OCI-LY7 (cell line): ENCODE measurements around the gene GFI1. TPM values are rescaled to one million over a fixed set of nuclear protein-coding genes. Genes with fewer than 3 reads are reported as not detected.

Source experiments
- BruUV-seq: library from RNA; stranded (reverse); fragments of 400-500 nt; replicated peaks from 2 replicates; lab custom pipeline; 2021; lab: Mats Ljungman, UMichigan
- CTCF ChIA-PET: fragments of 300-600 bp; sonication (Branson Sonifier 250); formaldehyde crosslinking; loops from one replicate; lab custom pipeline; 2022; ENCODE audit warnings: antibody characterized with exemption; ENCODE audit not compliant: unreplicated experiment; lab: Charles Lee
- POLR2A ChIA-PET: fragments of 300-600 bp; sonication (Branson Sonifier 250); formaldehyde crosslinking; loops from one replicate; lab custom pipeline; 2022; ENCODE audit warnings: antibody characterized with exemption; lab: Charles Lee
- DNase-seq: peaks from one replicate; pipeline ENCODE4 v3.0.0-alpha.2; 2015; ENCODE audit warnings: low spot score
- H2AFZ ChIP-seq: fragments of 200-600 bp; sonication (generic), shearing (Covaris generic); 2 replicates; pipeline ENCODE4 v1.6.1; 2014; ENCODE audit warnings: mild to moderate bottlenecking, antibody characterized with exemption, low read length, moderate library complexity
- H3K27ac ChIP-seq: fragments of 200-600 bp; sonication (generic); 2 replicates; pipeline ENCODE4 v1.5.1; 2014; ENCODE audit warnings: mixed run types, low read depth, mild to moderate bottlenecking, moderate library complexity, low read length, inconsistent platforms; ENCODE audit not compliant: poor library complexity, severe bottlenecking
- H3K36me3 ChIP-seq: fragments of 200-600 bp; sonication (generic); 2 replicates; pipeline ENCODE4 v1.6.1; 2014; ENCODE audit warnings: mild to moderate bottlenecking, antibody characterized with exemption, low read length, moderate library complexity, mixed read lengths; ENCODE audit not compliant: insufficient read depth
- H3K4me1 ChIP-seq: fragments of 200-600 bp; sonication (generic); 2 replicates; pipeline ENCODE4 v1.5.1; 2014; ENCODE audit warnings: mild to moderate bottlenecking, low read length; ENCODE audit not compliant: insufficient read depth, poor library complexity, severe bottlenecking
- H3K4me2 ChIP-seq: fragments of 200-600 bp; sonication (generic); 2 replicates; pipeline ENCODE4 v1.6.1; 2014; ENCODE audit warnings: mild to moderate bottlenecking, low read length
- H3K4me3 ChIP-seq: fragments of 200-600 bp; sonication (generic); 2 replicates; pipeline ENCODE4 v1.5.1; 2014; ENCODE audit warnings: mild to moderate bottlenecking, low read depth, low read length; ENCODE audit not compliant: poor library complexity, severe bottlenecking
- H3K79me2 ChIP-seq: fragments of 200-600 bp; sonication (generic); 2 replicates; pipeline ENCODE4 v1.6.1; 2016; ENCODE audit warnings: low read depth, mild to moderate bottlenecking, low read length, moderate library complexity, mixed read lengths; ENCODE audit not compliant: insufficient read depth
- H3K9me2 ChIP-seq: fragments of 200-600 bp; sonication (generic); 2 replicates; pipeline ENCODE4 v1.6.1; 2016; ENCODE audit warnings: mild to moderate bottlenecking, low read length, mixed read lengths; ENCODE audit not compliant: insufficient read depth
- H3K9me3 ChIP-seq: fragments of 200-600 bp; sonication (generic); 2 replicates; pipeline ENCODE4 v1.6.1; 2014; ENCODE audit warnings: mild to moderate bottlenecking, mixed run types, low read length, mixed read lengths
- H4K20me1 ChIP-seq: fragments of 200-600 bp; sonication (generic); 2 replicates; pipeline ENCODE4 v1.6.1; 2014; ENCODE audit warnings: mild to moderate bottlenecking, antibody characterized with exemption, low read length, moderate library complexity, mixed read lengths; ENCODE audit not compliant: insufficient read depth
- CTCF ChIP-seq: fragments of 200-600 bp; sonication (generic); conservative IDR thresholded peaks from 2 replicates; pipeline ENCODE4 v1.5.1; 2014; ENCODE audit warnings: mild to moderate bottlenecking, antibody characterized with exemption, low read length, moderate library complexity, mixed read lengths
- EZH2phosphoT487 ChIP-seq: fragments of 200-600 bp; sonication (generic); IDR thresholded peaks from 2 replicates; pipeline ENCODE4 v1.6.1; 2018; ENCODE audit warnings: low read depth, borderline replicate concordance, mild to moderate bottlenecking, mixed run types, antibody characterized with exemption, low read length, moderate library complexity, mixed read lengths
- intact Hi-C: fragments of 100-400 bp; cut with micrococcal nuclease; formaldehyde crosslinking; loops from one replicate; pipeline ENCODE4 v1.10.0; 2022; ENCODE audit not compliant: unreplicated experiment
- total RNA-seq, 2 experiments: library from RNA; depleted of rRNA in 1 of 2; stranded (reverse); fragments of >200 nt in 1 of 2; shearing (Covaris generic) in 1 of 2; gene quantifications; 2 replicates each; pipeline ENCODE4 v1.2.3, GENCODE V29; 2014 to 2022

Gene GFI1
- total RNA-seq, 2 experiments from 2014 or later: 0.30 to 0.50 TPM

DNA sequence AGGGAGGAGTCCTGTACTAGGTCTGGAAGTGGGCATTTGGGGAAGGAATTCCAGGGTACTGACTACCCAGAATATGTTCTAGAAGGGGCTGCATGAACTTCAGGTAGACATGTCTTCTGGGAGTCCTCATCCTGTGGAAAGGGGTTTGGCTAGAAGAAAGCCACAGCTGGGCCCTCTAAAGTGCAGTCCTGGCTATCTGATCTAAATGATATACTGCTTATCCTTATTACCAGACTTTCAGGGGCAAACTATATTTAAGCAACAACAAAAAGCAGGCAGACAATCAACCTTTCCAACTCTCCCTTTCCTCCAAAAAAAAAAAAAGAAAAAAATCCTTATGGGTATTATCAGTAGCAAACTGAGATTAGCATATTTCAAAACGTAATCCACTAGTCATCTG lies 29.8 kb upstream of the GFI1 start:
- H4K20me1 ChIP-seq: no peaks in the 10 kb centered on the region
- no peak overlapping the region for H3K27ac ChIP-seq
- H3K4me1 ChIP-seq: no peaks in the 10 kb centered on the region
- CTCF ChIA-PET: no interaction called here
- POLR2A ChIA-PET: interaction anchor here (0.6 to 1.5 kb wide), 2 partner anchors 9 to 299 kb away, joined by 4 to 7 read pairs; no protein-coding TSS in a partner anchor
- TF ChIP-seq CTCF (no peak), EZH2phosphoT487 (no peak)
- H3K79me2 ChIP-seq: no peaks in the 10 kb centered on the region
- intact Hi-C loops: no loop called here
- no peaks in the 10 kb centered on the region for H3K36me3 ChIP-seq
- no peak overlapping the region for H3K4me2 ChIP-seq
- H3K9me3 ChIP-seq: no peaks in the 10 kb centered on the region
- no peak overlapping the region for H3K4me3 ChIP-seq
- BruUV-seq: no TSS peak
- no peak overlapping the region for H2AFZ ChIP-seq
- no peak for DNase-seq
- no peaks in the 10 kb centered on the region for H3K9me2 ChIP-seq

GRCh38 chr1:92515796-92516201 lies 29.1 kb upstream of the GFI1 start:
- H3K36me3 ChIP-seq: no peaks in the 10 kb centered on the region
- H3K4me3 ChIP-seq: no peak overlapping the region
- no peak overlapping the region for H3K4me2 ChIP-seq
- H3K9me3 ChIP-seq: no peaks in the 10 kb centered on the region
- no peak overlapping the region for H3K27ac ChIP-seq
- no peak for TF ChIP-seq EZH2phosphoT487
- TF ChIP-seq CTCF: no peak
- POLR2A ChIA-PET: interaction anchor here (0.6 to 1.5 kb wide), 2 partner anchors 10 to 50 kb away, joined by 3 to 4 read pairs; no protein-coding TSS in a partner anchor
- no peaks in the 10 kb centered on the region for H3K79me2 ChIP-seq
- no TSS peak for BruUV-seq
- CTCF ChIA-PET: no interaction called here
- no peak overlapping the region for H2AFZ ChIP-seq
- intact Hi-C loops: no loop called here
- no peaks in the 10 kb centered on the region for H3K9me2 ChIP-seq
- no peaks in the 10 kb centered on the region for H3K4me1 ChIP-seq
- H4K20me1 ChIP-seq: no peaks in the 10 kb centered on the region
- no peak for DNase-seq

DNA sequence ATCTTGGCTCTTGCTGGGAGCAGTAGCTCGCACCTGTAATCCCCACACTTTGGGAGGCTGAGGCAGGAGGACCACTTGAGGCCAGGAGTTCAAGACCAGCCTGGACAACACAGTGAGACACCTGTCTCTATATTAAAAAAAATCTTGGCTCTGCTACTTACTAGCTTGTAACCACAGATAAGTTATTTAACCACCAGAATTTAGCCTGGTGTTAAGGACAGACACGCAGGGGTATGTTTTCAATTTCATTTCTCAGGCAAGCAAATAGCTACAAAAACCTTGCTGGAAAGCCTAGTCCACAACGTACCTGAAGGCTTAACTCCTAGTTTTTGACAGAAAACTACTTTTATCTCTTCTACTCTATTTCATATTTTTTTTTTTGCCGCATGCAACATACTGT lies 24.8 kb upstream of the GFI1 start:
- Histone ChIP-seq H3K9me3 (no peaks in the 10 kb centered on the region), H2AFZ (no peak overlapping the region), H3K4me3 (no peak overlapping the region), H3K36me3 (no peaks in the 10 kb centered on the region), H3K9me2 (no peaks in the 10 kb centered on the region), H3K4me1 (no peaks in the 10 kb centered on the region), H4K20me1 (no peaks in the 10 kb centered on the region), H3K79me2 (no peaks in the 10 kb centered on the region), H3K27ac (no peak overlapping the region), H3K4me2 (no peak overlapping the region)
- no peak for DNase-seq
- no TSS peak for BruUV-seq
- CTCF ChIA-PET: no interaction called here
- TF ChIP-seq EZH2phosphoT487 (no peak), CTCF (no peak)
- intact Hi-C loops: no loop called here
- POLR2A ChIA-PET: interaction anchor here (0.6 to 1.1 kb wide), 2 partner anchors 10 to 108 kb away, joined by 3 to 5 read pairs; no protein-coding TSS in a partner anchor
